Mammary epithelial cell (primary cell): ENCODE measurements around the gene IRF9.

Experiments used
- CTCF ChIP-seq, 2 donors: IDR thresholded peaks in 1 of 2; conservative IDR thresholded peaks in 1 of 2; 2 replicates each; pipeline ENCODE4 v1.5.1; 2011 to 2012; ENCODE audit warnings: inconsistent platforms in 2 of 2, low read length in 2 of 2, mild to moderate bottlenecking in 2 of 2, control low read depth in 1 of 2, low read depth in 1 of 2; ENCODE audit not compliant: insufficient read depth in 1 of 2; ENCODE audit errors: extremely low read depth in 1 of 2
- EZH2 ChIP-seq: IDR thresholded peaks from 2 replicates; pipeline ENCODE4 v1.6.1; 2012; ENCODE audit warnings: low read length, inconsistent platforms, borderline replicate concordance

GRCh38 chr14:24130380-24130716 is 30.7 kb upstream of the IRF9 start, which contains the start of gene FITM1:
- TF ChIP-seq CTCF (conservative IDR thresholded peaks at IDR 0.05 in 1 of 2, IDR thresholded peaks at IDR 0.05 in 1 of 2; ENCODE audit: extremely low read depth in 1 of 2, insufficient read depth in 1 of 2, low read depth in 1 of 2, low read length in 2 of 2) (no peak), EZH2 (no peak)
